Measurements from ENCODE around the gene BATF2.

BATF2 gene

DNA sequence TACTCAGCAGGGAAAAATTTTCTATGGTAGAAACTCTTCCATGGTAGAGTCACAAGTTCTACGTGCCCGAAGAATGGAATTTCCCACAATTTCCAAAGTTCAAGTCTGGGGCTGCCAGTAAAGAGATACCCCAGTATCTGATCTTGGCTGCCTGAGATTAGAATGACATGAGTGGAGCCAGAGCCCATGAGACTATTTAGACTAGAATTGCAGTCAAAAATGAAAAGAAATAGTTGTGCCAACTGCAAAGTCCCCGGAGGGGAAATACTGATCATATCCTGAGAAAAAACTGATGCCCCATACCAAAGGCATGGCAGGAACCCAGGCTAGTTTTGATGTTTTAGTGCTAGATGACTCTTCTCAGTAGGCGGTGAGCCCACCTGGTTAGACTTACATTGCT lies 36.1 kb downstream of the BATF2 start:
- no peak for DNase-seq

DNA sequence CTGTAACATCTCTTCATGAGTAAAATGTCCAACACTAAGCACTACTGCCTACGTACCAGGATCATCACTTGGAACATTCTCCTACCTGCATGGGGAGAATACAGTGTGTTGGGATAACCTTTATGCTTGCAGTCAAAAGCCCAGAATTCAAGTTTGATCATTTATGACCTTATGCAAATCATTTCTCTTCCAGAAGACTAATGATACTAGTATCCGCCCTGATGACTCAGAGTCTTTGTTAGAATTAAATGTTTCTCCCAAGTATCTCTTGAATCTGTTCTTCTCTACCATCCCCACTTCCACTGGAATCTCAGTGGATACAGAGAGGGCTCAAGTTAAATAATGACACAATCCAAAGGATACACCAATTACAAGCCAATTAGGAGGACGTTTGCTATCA lies 37.3 kb downstream of the BATF2 start:
- no peak for DNase-seq

DNA sequence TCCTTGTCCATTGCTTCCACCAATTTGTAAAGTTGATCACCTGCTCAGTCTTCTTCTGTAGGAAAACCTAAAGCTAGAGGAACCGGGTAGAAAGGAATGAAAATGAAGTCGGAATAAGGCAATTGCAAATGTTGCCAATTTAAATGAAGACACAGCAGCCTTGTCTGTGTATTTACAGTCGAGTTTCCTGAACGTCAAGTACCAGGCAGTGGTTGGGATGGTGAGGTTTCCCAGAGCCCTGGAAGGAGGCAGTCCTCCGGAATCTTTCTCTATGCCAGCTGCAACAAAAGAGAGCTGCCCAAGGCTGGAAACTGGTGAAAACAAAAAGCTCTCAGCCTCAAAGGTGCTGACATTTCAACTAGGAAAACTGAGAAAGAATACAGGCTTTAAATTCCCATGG lies 42.6 kb downstream of the BATF2 start:
- DNase-seq: no peak

DNA sequence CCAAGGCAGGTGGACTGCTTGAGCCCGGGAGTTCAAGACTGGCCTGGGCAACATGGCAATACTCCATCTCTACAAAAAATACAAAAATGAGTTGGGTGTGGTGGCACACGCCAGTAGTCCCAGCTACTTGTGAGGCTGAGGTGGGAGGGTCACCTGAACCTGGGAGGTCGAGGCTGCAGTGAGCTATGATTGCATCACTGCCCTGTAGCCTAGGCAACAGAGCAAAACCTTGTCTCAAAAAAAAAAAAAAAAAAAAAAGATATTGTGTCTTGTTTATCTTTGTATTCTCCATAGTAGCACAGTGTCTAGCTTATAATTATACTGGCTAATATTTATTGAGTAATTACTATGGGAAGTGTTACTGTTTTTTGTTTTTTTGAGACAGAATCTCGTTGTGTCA lies 45.2 kb downstream of the BATF2 start:
- DNase-seq: no peak

DNA sequence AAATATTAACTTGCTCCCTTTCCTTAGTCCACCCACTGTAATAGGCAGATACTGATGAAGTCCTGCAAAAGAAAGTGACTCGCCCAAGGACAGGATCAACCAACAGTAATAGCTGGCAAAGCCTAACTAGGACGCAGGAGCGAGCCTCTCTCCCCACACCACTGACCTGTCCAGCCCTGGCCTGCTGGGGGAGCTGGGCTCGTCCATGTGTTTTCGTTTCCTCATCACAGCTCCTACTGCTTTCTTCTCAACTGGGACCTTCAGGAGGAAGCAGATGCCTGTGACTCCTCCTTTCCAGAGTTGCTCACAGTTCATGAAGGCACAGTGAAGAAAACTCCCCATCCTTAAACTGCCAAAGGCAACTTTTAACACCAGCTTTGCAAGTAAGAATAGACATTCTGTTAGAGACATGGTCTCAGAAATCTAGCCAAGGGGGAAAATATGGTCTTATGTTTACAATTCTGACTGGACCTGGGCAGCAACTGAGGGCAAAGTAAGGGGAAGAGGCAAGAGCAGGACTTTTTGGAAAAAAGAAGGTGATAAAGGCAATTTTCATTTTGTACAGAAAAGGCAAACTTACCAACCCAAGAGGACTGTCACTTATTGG lies 49.5 kb downstream of the BATF2 start:
- no peak for DNase-seq

Measured in NCI-H187 (cell line).